PC-3 (cell line): Measurements from ENCODE around the gene ULBP1. TPM values are rescaled to one million over a fixed set of nuclear protein-coding genes. Genes with fewer than 3 reads are reported as not detected.
"Not testable (repeated sequence)": the region's sequence is repeated elsewhere in the genome, so short reads cannot be mapped to it uniquely, and the experiment has no call there.

Source experiments
- ATAC-seq: fragments of 200-7000 bp; cut with Tn5 transposase; 2 replicates; pipeline ENCODE4 v1.9.1; 2020; ENCODE audit warnings: mild to moderate bottlenecking, moderate library complexity
- BruUV-seq: library from RNA; stranded (reverse); fragments of 400-500 nt; replicated peaks from 2 replicates; lab custom pipeline; 2021; lab: Mats Ljungman, UMichigan
- CTCF ChIA-PET: fragments of 300-600 bp; sonication (Branson Sonifier 250); formaldehyde crosslinking; loops from one replicate; lab custom pipeline; 2022; ENCODE audit warnings: antibody characterized with exemption; lab: Charles Lee
- POLR2A ChIA-PET: fragments of 300-600 bp; sonication (Branson Sonifier 250); formaldehyde crosslinking; loops from one replicate; lab custom pipeline; 2022; ENCODE audit warnings: antibody characterized with exemption; ENCODE audit not compliant: unreplicated experiment; lab: Charles Lee
- DNase-seq: peaks from one replicate; pipeline ENCODE4 v3.0.0-alpha.2; 2015
- H2AFZ ChIP-seq: fragments of 300-600 bp; sonication (generic); 2 replicates; pipeline ENCODE4 v1.6.0; 2016; ENCODE audit warnings: antibody characterized with exemption, low read length
- H3F3A ChIP-seq: fragments of 300-600 bp; sonication (generic); one replicate; pipeline ENCODE4 v1.6.0; 2017; ENCODE audit warnings: antibody characterized with exemption, low read length, control low read depth, mild to moderate bottlenecking; ENCODE audit not compliant: unreplicated experiment
- H3K27ac ChIP-seq: fragments of 300-600 bp; sonication (generic); 2 replicates; pipeline ENCODE4 v1.5.1; 2016; ENCODE audit warnings: mild to moderate bottlenecking, low read length
- H3K27me3 ChIP-seq: fragments of 300-600 bp; sonication (generic); 2 replicates; pipeline ENCODE4 v1.6.1; 2016; ENCODE audit warnings: low read length, mixed read lengths
- H3K36me3 ChIP-seq: fragments of 300-600 bp; sonication (generic); 2 replicates; pipeline ENCODE4 v1.6.1; 2016; ENCODE audit warnings: low read depth, mixed run types, low read length, mixed read lengths
- H3K4me1 ChIP-seq: fragments of 300-600 bp; sonication (generic); 2 replicates; pipeline ENCODE4 v1.5.1; 2016; ENCODE audit warnings: low read length; ENCODE audit not compliant: insufficient read depth
- H3K4me2 ChIP-seq: fragments of 300-600 bp; sonication (generic); 2 replicates; pipeline ENCODE4 v1.6.0; 2016; ENCODE audit warnings: low read length
- H3K4me3 ChIP-seq: fragments of 300-600 bp; sonication (generic); 2 replicates; pipeline ENCODE4 v1.5.1; 2016; ENCODE audit warnings: mild to moderate bottlenecking, low read length, mixed read lengths
- H3K79me2 ChIP-seq: fragments of 300-600 bp; sonication (generic); 2 replicates; pipeline ENCODE4 v1.6.1; 2017; ENCODE audit warnings: low read length, mixed read lengths
- H3K9ac ChIP-seq: fragments of 300-600 bp; sonication (generic); 2 replicates; pipeline ENCODE4 v1.6.0; 2016; ENCODE audit warnings: mild to moderate bottlenecking, low read length
- H3K9me2 ChIP-seq: fragments of 300-600 bp; sonication (generic); replicated peaks from 2 replicates; pipeline ENCODE4 v1.6.1; 2016; ENCODE audit warnings: mixed run types, low read length, mixed read lengths
- H3K9me3 ChIP-seq: fragments of 300-600 bp; sonication (generic); 2 replicates; pipeline ENCODE4 v1.6.1; 2016; ENCODE audit warnings: low read length, mixed read lengths
- H4K20me1 ChIP-seq: fragments of 300-600 bp; sonication (generic); 2 replicates; pipeline ENCODE4 v1.6.1; 2016; ENCODE audit warnings: low read length, mixed read lengths
- CTCF ChIP-seq: fragments of 300-600 bp; sonication (generic); conservative IDR thresholded peaks from 2 replicates; pipeline ENCODE4 v1.5.1; 2017; ENCODE audit warnings: antibody characterized with exemption, low read depth, mild to moderate bottlenecking, low read length
- EZH2 ChIP-seq: fragments of 300-600 bp; sonication (generic); IDR thresholded peaks from one replicate; pipeline ENCODE4 v1.6.1; 2017; ENCODE audit warnings: antibody characterized with exemption, mild to moderate bottlenecking, low read length; ENCODE audit not compliant: unreplicated experiment
- EZH2phosphoT487 ChIP-seq: fragments of 300-600 bp; sonication (generic); IDR thresholded peaks from 2 replicates; pipeline ENCODE4 v1.6.1; 2018; ENCODE audit warnings: mild to moderate bottlenecking, antibody characterized with exemption, low read length, borderline replicate concordance
- intact Hi-C: fragments of 100-400 bp; cut with micrococcal nuclease; formaldehyde crosslinking; loops from 2 replicates; pipeline ENCODE4 v1.9.0; 2023
- total RNA-seq: library from RNA; depleted of rRNA; stranded (reverse); fragments of >200 nt; gene quantifications from 2 replicates; pipeline ENCODE4 v1.2.3, GENCODE V29; 2014

Gene ULBP1
- total RNA-seq, 1 experiment from 2014 or later, result 0.87 TPM

DNA sequence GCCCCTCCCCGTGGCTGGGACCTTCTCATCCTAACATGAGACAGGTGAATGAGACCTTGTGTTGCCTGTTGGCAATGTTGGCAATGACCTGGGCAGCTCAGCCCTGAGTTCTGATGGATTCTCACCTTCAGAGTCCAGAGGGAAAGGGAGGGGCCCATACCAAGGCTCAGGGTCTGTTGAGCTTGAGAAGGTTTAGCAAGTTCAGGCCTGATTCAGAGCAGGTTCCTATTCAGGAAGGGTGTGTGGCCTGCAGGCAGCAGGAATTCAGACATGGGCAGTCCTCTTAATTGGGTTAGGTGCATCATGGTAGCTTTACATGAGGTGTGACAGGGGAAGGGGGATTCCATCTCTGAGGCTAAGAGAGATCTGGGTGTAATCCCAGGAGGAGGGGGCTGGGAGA lies 16.2 kb upstream of the ULBP1 start:
- H3K27ac ChIP-seq, POLR2A ChIA-PET, H4K20me1 ChIP-seq, BruUV-seq, H3K4me3 ChIP-seq, H3K27me3 ChIP-seq, H3K4me2 ChIP-seq, H3K36me3 ChIP-seq, H3K4me1 ChIP-seq, ATAC-seq, H3F3A ChIP-seq, H3K9ac ChIP-seq, H3K9me3 ChIP-seq, CTCF ChIA-PET, DNase-seq, H3K9me2 ChIP-seq, H3K79me2 ChIP-seq, intact Hi-C loops, H2AFZ ChIP-seq: not testable (repeated sequence)

DNA sequence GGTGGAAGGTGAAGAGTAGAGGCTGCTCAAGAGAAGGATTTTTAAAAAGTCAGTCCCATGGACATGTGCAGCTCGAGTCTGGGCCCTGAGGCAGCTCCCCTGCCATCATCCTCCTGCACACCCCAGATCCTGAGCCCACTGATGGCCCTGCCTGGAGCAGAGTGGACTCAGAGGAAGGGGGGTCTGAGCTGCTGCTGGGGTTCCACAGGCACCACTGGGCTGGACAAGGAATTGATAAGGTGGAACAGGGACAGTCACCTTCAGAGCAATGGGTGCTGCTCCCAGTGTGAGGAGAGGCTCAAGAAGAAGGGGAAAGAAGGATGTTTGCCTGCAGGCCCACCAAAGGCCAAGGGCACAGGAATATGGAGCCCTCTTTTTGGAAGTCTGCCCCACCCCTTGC lies 15.7 kb upstream of the ULBP1 start:
- no peak overlapping the region for H3K9ac ChIP-seq
- BruUV-seq, result no TSS peak
- H3K27me3 ChIP-seq, result no peaks in the 10 kb centered on the region
- no peak overlapping the region for H2AFZ ChIP-seq
- no peak overlapping the region for H3K4me3 ChIP-seq
- ATAC-seq (no peak), DNase-seq (no peak)
- H3K27ac ChIP-seq, result no peak overlapping the region
- no peaks in the 10 kb centered on the region for H3K79me2 ChIP-seq
- H3K4me2 ChIP-seq, result no peak overlapping the region
- no peaks in the 10 kb centered on the region for H3K4me1 ChIP-seq
- H3F3A ChIP-seq, result no peaks in the 10 kb centered on the region
- no peaks in the 10 kb centered on the region for H3K9me2 ChIP-seq
- TF ChIP-seq EZH2, result no peak
- TF ChIP-seq CTCF, result no peak
- no peak for TF ChIP-seq EZH2phosphoT487
- no peaks in the 10 kb centered on the region for H4K20me1 ChIP-seq
- intact Hi-C loops, result no loop called here
- no peaks in the 10 kb centered on the region for H3K36me3 ChIP-seq
- POLR2A ChIA-PET, result no interaction called here
- H3K9me3 ChIP-seq, result no peaks in the 10 kb centered on the region
- CTCF ChIA-PET, result no interaction called here

- Histone ChIP-seq H3K27me3 (no peaks in the 10 kb centered on the region), H2AFZ (no peak overlapping the region), H3K4me1 (no peaks in the 10 kb centered on the region), H3K36me3 (no peaks in the 10 kb centered on the region), H4K20me1 (no peaks in the 10 kb centered on the region), H3K4me3 (no peak overlapping the region), H3K4me2 (no peak overlapping the region), H3K9me2 (no peaks in the 10 kb centered on the region), H3K9ac (no peak overlapping the region), H3F3A (no peaks in the 10 kb centered on the region), H3K27ac (no peak overlapping the region), H3K79me2 (no peaks in the 10 kb centered on the region), H3K9me3 (no peaks in the 10 kb centered on the region)
- ATAC-seq (no peak), DNase-seq (no peak)
- TF ChIP-seq CTCF (no peak), EZH2phosphoT487 (no peak), EZH2 (no peak)
- ChIA-PET CTCF (no interaction called here), POLR2A (no interaction called here)
- BruUV-seq, result no TSS peak
- intact Hi-C loops, result no loop called here
Measured at GRCh38 chr6:149948616-149949015, 15.1 kb upstream of the ULBP1 start.
